Left colon (tissue), 2 donors: Measurements from ENCODE around the gene RBM12. TPM values are rescaled to one million over a fixed set of nuclear protein-coding genes. Genes with fewer than 3 reads are reported as not detected.
"Not testable (repeated sequence)": the region's sequence is repeated elsewhere in the genome, so short reads cannot be mapped to it uniquely, and the experiment has no call there.

Experiments
- ATAC-seq: fragments of 200-7000 bp; cut with Tn5 transposase; one replicate; pipeline ENCODE4 v1.9.1; 2020; ENCODE audit warnings: mild to moderate bottlenecking, moderate library complexity
- DNase-seq, 2 donors: peaks; one replicate each; pipeline ENCODE4 v3.0.0-alpha.2; 2020
- intact Hi-C, 2 donors: fragments of 100-400 bp; cut with DNase I in 1 of 2; cut with micrococcal nuclease in 1 of 2; formaldehyde crosslinking; loops; one replicate each; pipeline versions ENCODE4 v1.11.2 to v1.14.0; 2022; cut with DNase I, micrococcal nuclease
- total RNA-seq, 2 donors: library from RNA; stranded (reverse); fragmentation: NEBNext Ultra II Directional; extraction: Animal tissue kit (Norgen Biotek cat#: 25700); gene quantifications; one replicate each; pipeline ENCODE4 v1.2.1, GENCODE V29; 2021
- donor health status: DM: no; HTN: no; CAD: no.
- donor health status: DM: yes; HTN: yes; CAD: no.

Gene RBM12
- total RNA-seq, 2 donors from 2014 or later: 63.5 to 73.0 TPM

DNA sequence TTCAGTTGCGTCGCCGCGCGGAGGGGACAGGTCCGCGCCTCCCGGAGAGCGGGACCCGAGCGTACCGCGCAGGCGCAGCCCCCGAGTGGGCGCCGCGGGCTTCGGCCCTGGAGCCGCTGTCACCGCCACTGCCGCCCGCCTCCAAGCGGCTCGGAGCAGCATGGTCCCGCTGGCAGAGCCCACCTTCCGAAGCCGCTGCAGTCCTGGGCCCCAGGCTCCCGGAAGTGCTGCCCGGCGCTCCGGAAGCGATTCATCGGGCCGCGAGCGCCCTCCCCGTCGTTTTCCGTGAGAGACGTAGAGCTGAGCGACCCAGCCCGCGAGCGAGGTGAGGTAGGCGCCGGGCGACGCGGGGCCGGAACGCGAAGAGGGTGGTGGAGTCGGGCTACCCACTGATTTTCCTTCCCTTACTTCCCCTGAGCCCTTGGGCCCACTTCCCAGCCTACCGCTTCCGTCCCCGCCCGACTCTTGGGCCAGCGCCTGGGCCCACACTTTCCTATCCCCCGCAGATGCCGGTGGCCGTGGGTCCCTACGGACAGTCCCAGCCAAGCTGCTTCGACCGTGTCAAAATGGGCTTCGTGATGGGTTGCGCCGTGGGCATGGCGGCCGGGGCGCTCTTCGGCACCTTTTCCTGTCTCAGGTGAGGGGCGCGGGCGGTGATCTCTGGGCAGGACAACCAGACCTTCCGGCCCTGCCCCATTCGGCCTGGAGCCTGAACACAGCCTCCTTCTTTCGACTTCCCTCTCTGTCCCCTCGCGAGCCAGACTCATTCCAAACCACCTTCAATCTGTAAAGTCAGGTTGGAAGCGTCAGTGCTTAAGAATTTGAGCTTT is 34.6 kb upstream of the RBM12 start, which contains the start of the genes NFS1 and ROMO1:
TSS of gene NFS1 (minus strand) at position 226 of the 830 bp plus-strand sequence. CDS start at position 162, 64 bp downstream.
TSS of gene ROMO1 (plus strand) at position 279 of the 830 bp plus-strand sequence. CDS start at position 507, 228 bp downstream.
- peak; percentile 76 to 89 for DNase-seq
- intact Hi-C loops: no loop called here
- peak; percentile 88 for ATAC-seq

DNA sequence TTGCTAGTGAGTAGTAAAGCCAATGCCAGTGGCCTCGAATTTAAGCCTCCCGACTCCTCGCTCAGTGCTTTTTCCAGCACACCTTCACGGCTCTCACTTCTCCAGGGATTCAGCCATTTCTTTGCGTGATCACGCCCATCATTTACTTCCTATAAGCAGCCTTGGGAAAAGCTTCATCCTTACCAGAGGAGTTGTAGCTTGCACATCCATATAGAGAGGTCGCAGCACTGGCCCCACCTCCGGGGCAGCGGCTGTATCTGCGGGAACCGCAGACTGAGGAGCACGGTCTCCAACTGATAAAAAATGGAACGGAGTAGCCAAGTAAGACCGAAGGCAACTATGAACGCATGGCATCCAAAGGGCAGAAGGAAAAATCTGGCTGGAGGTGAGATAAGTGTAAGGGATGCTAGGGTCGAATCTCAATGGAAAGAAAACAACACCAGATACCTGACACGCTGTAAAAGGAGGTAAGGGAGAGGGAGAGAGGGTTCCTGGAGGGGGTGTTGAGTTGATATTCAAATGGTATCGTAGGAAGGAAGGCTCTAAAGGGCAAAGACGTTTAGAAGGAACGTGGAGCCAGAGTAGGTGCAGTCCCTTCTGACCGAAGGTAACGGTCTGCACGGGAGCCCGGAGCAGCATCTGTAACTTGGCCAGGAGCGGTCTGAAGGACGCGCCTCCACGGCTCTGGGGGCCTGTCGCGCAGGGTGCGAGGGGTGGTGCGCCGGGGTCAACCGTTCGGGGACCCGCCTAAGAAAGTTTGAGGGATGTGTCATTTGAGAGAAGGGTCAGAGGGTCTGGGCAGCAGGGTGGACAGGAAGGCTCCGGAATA is 33.8 kb upstream of the RBM12 start:
- intact Hi-C loops: no loop called here
- DNase-seq (no peak), ATAC-seq (peak; percentile 34)

DNA sequence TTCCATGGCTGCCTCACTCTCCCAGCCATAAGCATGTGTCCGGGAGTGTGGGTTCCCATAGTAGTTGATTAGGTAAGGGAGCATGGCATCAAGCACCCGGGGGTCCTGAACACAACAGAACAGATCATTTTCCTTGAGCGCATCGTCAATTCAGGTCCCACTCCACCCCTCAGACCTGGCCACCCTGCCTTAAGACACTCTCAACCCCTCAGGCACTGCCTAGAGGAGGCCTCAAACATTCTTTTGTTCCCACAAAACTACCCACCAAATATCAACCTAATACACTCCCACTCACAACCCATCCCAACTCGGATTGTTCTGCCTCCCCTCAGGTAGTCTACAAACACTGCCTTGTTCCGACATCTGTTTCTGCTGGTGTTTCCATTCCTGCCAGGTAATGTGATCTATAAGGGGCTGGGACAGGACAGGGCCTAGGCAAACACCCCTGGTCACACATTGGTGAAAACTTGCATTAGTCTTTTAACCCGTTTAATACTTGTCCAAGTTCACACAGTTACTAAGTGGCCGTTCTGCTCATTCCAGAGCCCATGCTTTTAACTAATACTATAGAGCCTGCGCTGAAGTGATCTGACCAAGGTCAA is 33.1 kb upstream of the RBM12 start:
- ATAC-seq (no peak), DNase-seq (no peak)
- intact Hi-C loops: no loop called here

GRCh38 chr20:35695978-35696377 is 31.3 kb upstream of the RBM12 start:
- no peak for ATAC-seq
- no peak for DNase-seq
- intact Hi-C loops: no loop called here

DNA sequence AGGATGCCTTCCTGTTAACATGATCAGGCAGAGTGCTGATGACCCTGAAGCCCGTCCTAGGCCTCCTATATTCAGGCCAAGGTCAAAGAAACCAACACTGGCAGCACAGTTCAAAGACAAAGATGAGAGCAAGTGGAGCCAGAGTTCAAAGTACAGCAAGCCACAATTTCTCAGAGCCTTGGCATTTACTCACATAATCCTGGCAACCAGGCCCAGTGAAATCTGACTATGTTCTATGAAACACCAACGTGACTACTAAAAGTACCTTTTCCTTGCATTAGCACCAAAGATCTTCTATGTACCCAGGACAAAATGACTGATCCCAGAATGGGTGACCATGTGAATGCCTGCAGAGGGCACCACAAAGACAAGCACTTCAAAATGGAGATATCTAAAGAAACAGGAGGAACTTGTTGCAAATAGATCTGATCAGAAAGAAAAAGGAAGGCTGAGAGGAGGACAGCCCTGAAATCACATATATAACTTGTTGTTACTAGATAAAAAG is 30.6 kb upstream of the RBM12 start:
- no peak for DNase-seq
- ATAC-seq: no peak
- intact Hi-C loops: no loop called here

DNA sequence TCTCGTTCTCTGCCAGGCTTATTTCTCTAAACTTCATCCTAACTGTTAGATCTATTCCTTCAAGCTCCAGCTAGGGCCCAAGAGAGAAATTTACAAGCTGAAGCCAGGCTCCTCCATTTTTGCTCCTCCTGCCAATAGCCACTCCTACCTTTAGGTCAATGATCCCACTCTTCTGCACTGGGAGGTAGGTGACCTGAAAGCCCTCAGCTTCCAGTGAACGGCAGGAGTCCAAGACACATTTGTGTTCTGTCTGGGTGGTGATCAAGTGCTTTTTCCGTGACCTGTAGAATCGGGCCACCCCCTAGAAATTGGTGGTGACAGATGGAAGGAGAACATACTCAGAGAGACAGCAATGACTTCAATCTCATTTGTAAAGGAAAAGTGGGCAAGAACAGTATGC is 25.6 kb upstream of the RBM12 start:
- ATAC-seq: no peak
- DNase-seq: no peak
- intact Hi-C loops: no loop called here

DNA sequence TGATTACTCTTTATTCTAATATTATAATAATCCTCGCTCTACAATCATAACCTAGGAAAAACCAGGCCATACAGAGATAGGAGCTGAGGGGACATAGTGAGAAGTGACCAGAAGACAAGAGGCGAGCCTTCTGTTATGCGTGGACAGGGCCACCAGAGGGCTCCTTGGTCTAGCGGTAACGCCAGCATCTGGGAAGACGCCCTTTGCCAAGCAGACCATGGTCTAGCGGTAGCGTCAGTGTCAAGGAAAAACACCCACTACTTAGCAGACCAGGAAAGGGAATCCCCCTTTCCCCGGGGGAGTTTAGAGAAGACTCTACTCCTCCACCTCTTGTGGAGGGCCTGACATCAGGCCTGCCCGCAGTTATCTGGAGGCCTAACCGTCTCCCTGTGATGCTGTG is 22.2 kb upstream of the RBM12 start:
- intact Hi-C loops, DNase-seq, ATAC-seq: not testable (repeated sequence)

DNA sequence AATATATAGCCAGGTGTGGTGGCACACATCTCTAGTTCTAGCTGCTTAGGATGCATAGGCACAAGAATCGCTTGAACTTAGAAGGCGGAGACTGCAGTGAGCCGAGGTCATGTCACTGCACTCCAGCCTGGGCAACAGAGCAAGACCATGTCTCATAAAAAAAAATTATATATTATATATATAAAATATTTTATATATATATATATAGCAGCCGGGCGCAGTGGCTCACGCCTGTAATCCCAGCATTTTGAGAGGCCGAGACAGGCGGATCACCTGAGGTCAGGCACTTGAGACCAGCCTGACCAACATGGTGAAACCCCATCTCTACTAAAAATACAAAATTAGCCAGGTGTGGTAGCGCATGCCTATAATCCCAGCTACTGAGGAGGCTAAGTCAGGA is 20.7 kb upstream of the RBM12 start:
- ATAC-seq, intact Hi-C loops, DNase-seq: not testable (repeated sequence)

DNA sequence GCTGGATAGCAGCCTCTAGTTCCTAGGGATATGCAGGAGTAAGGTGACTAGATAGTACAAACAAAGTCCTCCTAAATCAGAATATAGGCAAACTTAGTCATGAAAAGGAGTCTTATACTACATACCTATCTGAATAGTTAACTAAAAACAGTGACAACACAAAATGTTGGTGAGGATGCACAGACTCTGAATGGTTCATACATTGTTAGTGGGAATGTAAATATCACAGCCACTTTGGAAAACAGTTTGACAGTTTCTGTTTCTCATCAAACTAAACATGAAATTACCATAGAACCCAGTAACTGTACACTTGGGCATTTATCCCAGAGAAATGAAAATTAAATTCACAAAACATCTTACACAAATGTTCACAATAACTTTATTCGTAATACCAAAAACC is 17.3 kb upstream of the RBM12 start:
- DNase-seq (no peak), ATAC-seq (no peak)
- intact Hi-C loops: no loop called here

DNA sequence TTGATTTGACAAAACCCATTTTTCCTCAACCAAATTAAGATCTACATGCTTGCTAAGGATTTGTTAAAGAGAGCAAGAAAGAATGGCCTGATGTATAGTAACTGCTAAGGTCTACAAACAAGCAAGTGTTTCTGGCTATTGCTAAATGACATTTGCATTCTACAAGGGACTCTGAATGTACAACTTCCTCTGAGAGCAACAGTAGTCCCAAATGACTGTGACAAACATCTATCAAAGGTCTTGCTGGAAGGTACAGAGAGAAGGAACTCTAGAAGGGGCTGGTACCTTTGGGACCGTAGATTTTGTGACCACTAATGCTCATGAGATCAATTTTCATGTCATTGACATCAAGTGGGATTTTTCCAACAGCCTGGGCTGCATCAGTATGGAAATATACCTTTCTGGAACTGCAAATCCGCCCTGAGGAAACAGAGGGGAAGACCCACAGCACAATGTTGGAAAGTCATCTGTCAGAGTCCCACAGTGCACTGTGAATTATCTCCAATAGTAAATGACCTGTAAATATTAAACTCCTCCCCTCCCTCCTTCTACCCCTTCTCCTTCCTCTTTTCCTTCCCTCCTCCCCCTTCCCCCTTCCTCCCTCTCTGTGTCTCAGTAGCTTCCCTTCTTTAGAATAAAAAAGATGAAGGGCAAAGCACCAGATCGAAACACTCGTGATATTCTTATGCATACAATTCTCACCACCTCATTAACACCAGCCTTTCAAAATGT is 15.9 kb upstream of the RBM12 start:
- ATAC-seq: no peak
- DNase-seq: no peak
- intact Hi-C loops: no loop called here

GRCh38 chr20:35674921-35675320 is 10.2 kb upstream of the RBM12 start:
- ATAC-seq: no peak
- DNase-seq: no peak
- intact Hi-C loops: no loop called here

- DNase-seq: no peak
- ATAC-seq: no peak
- intact Hi-C loops: no loop called here
Measured at GRCh38 chr20:35673884-35674283, 9.2 kb upstream of the RBM12 start.

- intact Hi-C loops: no loop called here
Measured at GRCh38 chr20:35669681-35670080, 5.0 kb upstream of the RBM12 start.

DNA sequence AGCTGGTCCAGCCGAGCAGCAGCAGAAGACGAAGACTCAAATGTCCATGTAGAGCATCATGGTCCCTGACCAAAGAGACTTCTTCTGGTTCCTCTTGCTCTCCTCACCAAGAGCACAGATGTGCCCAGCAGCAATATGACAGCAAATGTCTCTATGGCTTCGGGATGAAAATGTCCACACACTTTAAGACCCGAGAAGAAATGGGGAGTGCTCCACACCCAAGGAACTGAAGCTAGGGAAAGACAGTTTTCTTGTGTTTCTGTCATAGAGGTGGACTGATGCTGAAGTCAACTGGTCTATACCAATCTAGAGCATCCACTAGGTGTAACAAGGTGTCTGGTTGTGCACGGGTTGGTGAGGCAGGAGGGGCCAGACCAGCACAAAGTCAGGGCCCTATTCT is 4.5 kb upstream of the RBM12 start:
- intact Hi-C loops: no loop called here
- no peak for ATAC-seq
- no peak for DNase-seq

More at GRCh38 chr20:35669681-35670080, 5.0 kb upstream of the RBM12 start:
- ATAC-seq (no peak), DNase-seq (no peak)

DNA sequence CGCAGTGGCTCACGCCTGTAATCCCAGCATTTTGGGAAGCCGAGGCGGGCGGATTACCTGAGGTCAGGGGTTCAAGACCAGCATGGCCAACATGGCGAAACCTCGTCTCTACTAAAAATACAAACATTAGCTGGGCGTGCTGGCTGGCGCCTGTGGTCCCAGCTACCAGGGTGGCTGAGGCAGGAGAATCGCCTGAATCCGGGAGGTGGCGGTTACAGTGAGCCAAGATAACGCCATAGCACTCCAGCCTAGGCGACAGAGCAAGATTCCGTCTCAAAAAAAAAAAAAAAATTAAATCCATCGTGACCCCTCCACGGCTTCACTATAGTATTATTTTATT is 1.2 kb upstream of the RBM12 start:
- DNase-seq (no peak), ATAC-seq (no peak)
- intact Hi-C loops: no loop called here

- intact Hi-C loops: no loop called here
- DNase-seq (peak; percentile 63), ATAC-seq (peak; percentile 58)
Measured at GRCh38 chr20:35663516-35664465, 909 bp downstream of the RBM12 start.

- DNase-seq (no peak), ATAC-seq (no peak)
- intact Hi-C loops: no loop called here
Measured at GRCh38 chr20:35662551-35662950, 2.1 kb downstream of the RBM12 start.

DNA sequence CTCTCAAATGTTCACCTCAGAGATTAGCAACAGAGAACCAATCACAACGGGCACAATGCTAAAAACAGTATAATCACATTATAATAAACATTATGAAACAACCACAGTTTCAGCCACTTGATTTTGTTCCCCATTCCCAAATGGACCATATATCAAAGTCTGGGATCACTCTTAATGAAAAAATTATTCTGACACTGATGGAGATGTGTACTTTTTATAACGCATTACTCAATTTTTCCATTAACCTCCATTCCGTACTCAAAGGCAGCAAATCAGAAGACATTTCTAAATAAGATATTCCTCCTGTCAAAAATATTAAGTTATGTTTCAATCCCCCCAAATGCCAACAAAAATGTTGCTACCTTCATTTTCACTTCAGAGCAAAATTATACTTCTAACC is 2.8 kb downstream of the RBM12 start:
- no peak for DNase-seq
- intact Hi-C loops: no loop called here
- no peak for ATAC-seq
